ENCODE measurements around the gene TNF.

DNA sequence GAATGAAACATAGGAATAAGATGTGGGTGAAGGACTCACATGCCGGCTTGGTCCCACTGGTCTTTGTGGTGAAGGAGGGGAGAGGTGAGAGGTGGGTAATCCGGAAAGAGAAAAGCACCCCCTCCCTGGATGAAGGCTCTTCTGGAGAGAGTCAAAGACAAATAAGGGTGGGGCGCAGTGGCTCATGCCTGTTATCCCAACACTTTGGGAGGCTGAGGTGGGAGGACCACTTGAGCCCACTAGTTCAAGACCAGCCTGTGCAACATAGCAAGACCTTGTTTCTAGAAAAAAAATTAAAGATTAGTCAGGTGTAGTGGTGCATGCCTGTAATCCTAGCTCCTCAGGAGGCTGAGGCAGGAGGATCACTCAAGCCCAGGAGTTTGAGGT lies 3.7 kb downstream of the TNF start:
- TF ChIP-seq, protein P1, sequence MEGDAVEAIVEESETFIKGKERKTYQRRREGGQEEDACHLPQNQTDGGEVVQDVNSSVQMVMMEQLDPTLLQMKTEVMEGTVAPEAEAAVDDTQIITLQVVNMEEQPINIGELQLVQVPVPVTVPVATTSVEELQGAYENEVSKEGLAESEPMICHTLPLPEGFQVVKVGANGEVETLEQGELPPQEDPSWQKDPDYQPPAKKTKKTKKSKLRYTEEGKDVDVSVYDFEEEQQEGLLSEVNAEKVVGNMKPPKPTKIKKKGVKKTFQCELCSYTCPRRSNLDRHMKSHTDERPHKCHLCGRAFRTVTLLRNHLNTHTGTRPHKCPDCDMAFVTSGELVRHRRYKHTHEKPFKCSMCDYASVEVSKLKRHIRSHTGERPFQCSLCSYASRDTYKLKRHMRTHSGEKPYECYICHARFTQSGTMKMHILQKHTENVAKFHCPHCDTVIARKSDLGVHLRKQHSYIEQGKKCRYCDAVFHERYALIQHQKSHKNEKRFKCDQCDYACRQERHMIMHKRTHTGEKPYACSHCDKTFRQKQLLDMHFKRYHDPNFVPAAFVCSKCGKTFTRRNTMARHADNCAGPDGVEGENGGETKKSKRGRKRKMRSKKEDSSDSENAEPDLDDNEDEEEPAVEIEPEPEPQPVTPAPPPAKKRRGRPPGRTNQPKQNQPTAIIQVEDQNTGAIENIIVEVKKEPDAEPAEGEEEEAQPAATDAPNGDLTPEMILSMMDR (IDR thresholded peaks at IDR 0.05), result no peak
- TF ChIP-seq POLR2A (IDR thresholded peaks at IDR 0.05) (no peak), POLR2AphosphoS5 (IDR thresholded peaks at IDR 0.05; ENCODE audit: insufficient read depth in 1 of 2, low read depth in 1 of 2) (no peak)
